HG02870 (cell line): ENCODE measurements around the gene RAMACL.
"Not testable (repeated sequence)": the region's sequence is repeated elsewhere in the genome, so short reads cannot be mapped to it uniquely, and the experiment has no call there.

Source experiments
- ATAC-seq: cut with Tn5 transposase; IDR thresholded peaks from one replicate; pipeline ENCODE4 v1.9.1; 2021; ENCODE audit warnings: mild to moderate bottlenecking, moderate library complexity; ENCODE audit not compliant: unreplicated experiment

The RAMACL gene

GRCh38 chr6:166539011-166539385 is 47.5 kb downstream of the RAMACL start:
- ATAC-seq: not testable (repeated sequence)

GRCh38 chr6:166538297-166539010 is 48.0 kb downstream of the RAMACL start:
- ATAC-seq: no peak

- ATAC-seq: no peak
Observed at GRCh38 chr6:166534658-166535406, 51.6 kb downstream of the RAMACL start.

- ATAC-seq: no peak
Observed at GRCh38 chr6:166533205-166533824, 53.2 kb downstream of the RAMACL start.
